H9 (cell line): ENCODE results near the gene TTYH2. TPM values are rescaled to one million over a fixed set of nuclear protein-coding genes. Genes with fewer than 3 reads are reported as not detected.

Experiments
- DNase-seq: peaks from one replicate; pipeline ENCODE4 v3.0.0-alpha.2; 2017
- H2AFZ ChIP-seq: one replicate; pipeline ENCODE4 v1.6.1; 2013; ENCODE audit warnings: mild to moderate bottlenecking, low read length, control low read depth, moderate library complexity
- H2AK5ac ChIP-seq: 2 replicates; pipeline ENCODE4 v1.6.1; 2013; ENCODE audit warnings: low read length, control low read depth, mixed read lengths; ENCODE audit not compliant: insufficient read length
- H2BK120ac ChIP-seq: one replicate; pipeline ENCODE4 v1.6.1; 2013; ENCODE audit warnings: low read depth, mild to moderate bottlenecking, low read length, control low read depth, inconsistent platforms; ENCODE audit not compliant: poor library complexity, severe bottlenecking
- H2BK12ac ChIP-seq: 2 replicates; pipeline ENCODE4 v1.6.1; 2013; ENCODE audit warnings: low read length, control low read depth, mixed read lengths, low read depth; ENCODE audit not compliant: insufficient read length
- H2BK15ac ChIP-seq: 2 replicates; pipeline ENCODE4 v1.6.1; 2013; ENCODE audit warnings: low read depth, low read length, control low read depth
- H2BK20ac ChIP-seq: one replicate; pipeline ENCODE4 v1.6.1; 2013; ENCODE audit warnings: low read depth, mild to moderate bottlenecking, low read length, control low read depth, inconsistent platforms; ENCODE audit not compliant: poor library complexity, severe bottlenecking
- H2BK5ac ChIP-seq: 2 replicates; pipeline ENCODE4 v1.6.1; 2013; ENCODE audit warnings: low read length, control low read depth, mixed read lengths; ENCODE audit not compliant: insufficient read length
- H3K14ac ChIP-seq: 2 replicates; pipeline ENCODE4 v1.6.1; 2013; ENCODE audit warnings: low read length, control low read depth; ENCODE audit not compliant: insufficient read depth
- H3K18ac ChIP-seq: 2 replicates; pipeline ENCODE4 v1.6.1; 2013; ENCODE audit warnings: low read depth, mild to moderate bottlenecking, mixed read lengths, low read length, control low read depth; ENCODE audit not compliant: insufficient read length
- H3K23ac ChIP-seq: 2 replicates; pipeline ENCODE4 v1.6.1; 2013; ENCODE audit warnings: low read length, control low read depth, mixed read lengths, low read depth; ENCODE audit not compliant: insufficient read length
- H3K23me2 ChIP-seq: 2 replicates; pipeline ENCODE4 v1.6.1; 2013; ENCODE audit warnings: low read depth, mild to moderate bottlenecking, mixed read lengths, low read length, control low read depth; ENCODE audit not compliant: insufficient read length, poor library complexity, severe bottlenecking
- H3K27ac ChIP-seq: 2 replicates; pipeline ENCODE4 v1.5.1; 2013; ENCODE audit warnings: low read length, control low read depth, mixed read lengths, low read depth; ENCODE audit not compliant: insufficient read length
- H3K27me3 ChIP-seq: 2 replicates; pipeline ENCODE4 v1.6.1; 2013; ENCODE audit warnings: low read length, control low read depth, inconsistent platforms; ENCODE audit not compliant: insufficient read depth
- H3K4ac ChIP-seq: 2 replicates; pipeline ENCODE4 v1.6.1; 2013; ENCODE audit warnings: low read depth, mild to moderate bottlenecking, control low read depth, inconsistent platforms, low read length, moderate library complexity
- H3K4me1 ChIP-seq: 2 replicates; pipeline ENCODE4 v1.6.1; 2013; ENCODE audit warnings: low read length, control low read depth, inconsistent platforms; ENCODE audit not compliant: insufficient read depth
- H3K4me2 ChIP-seq: 2 replicates; pipeline ENCODE4 v1.6.1; 2013; ENCODE audit warnings: low read length, control low read depth, mixed read lengths; ENCODE audit not compliant: insufficient read length, insufficient read depth
- H3K56ac ChIP-seq: 2 replicates; pipeline ENCODE4 v1.6.1; 2013; ENCODE audit warnings: low read depth, mild to moderate bottlenecking, mixed read lengths, low read length, control low read depth; ENCODE audit not compliant: insufficient read length
- H3K79me1 ChIP-seq: 2 replicates; pipeline ENCODE4 v1.6.1; 2013; ENCODE audit warnings: low read depth, mild to moderate bottlenecking, moderate library complexity, low read length, control low read depth, inconsistent platforms; ENCODE audit not compliant: insufficient read depth, poor library complexity, severe bottlenecking
- H3K79me2 ChIP-seq: 2 replicates; pipeline ENCODE4 v1.6.1; 2013; ENCODE audit warnings: low read length, control low read depth, inconsistent platforms; ENCODE audit not compliant: insufficient read depth
- H3K9ac ChIP-seq: 2 replicates; pipeline ENCODE4 v1.6.1; 2013; ENCODE audit warnings: low read length, control low read depth, mixed read lengths; ENCODE audit not compliant: insufficient read length; ENCODE audit errors: extremely low read depth
- H3K9me3 ChIP-seq: one replicate; pipeline ENCODE4 v1.6.1; 2013; ENCODE audit warnings: low read depth, low read length, inconsistent platforms; ENCODE audit not compliant: control insufficient read depth
- H3T11ph ChIP-seq: one replicate; pipeline ENCODE4 v1.6.1; 2013; ENCODE audit warnings: mild to moderate bottlenecking, low read length, control low read depth, inconsistent platforms
- H4K20me1 ChIP-seq: one replicate; pipeline ENCODE4 v1.6.1; 2013; ENCODE audit not compliant: control insufficient read depth, insufficient read length, insufficient read depth
- H4K5ac ChIP-seq: 2 replicates; pipeline ENCODE4 v1.6.1; 2013; ENCODE audit warnings: low read depth, mild to moderate bottlenecking, mixed read lengths, low read length, control low read depth; ENCODE audit not compliant: insufficient read length
- H4K8ac ChIP-seq: replicated peaks from 2 replicates; pipeline ENCODE4 v1.6.1; 2013; ENCODE audit warnings: low read length, control low read depth, mixed read lengths, low read depth; ENCODE audit not compliant: insufficient read length
- H4K91ac ChIP-seq: 2 replicates; pipeline ENCODE4 v1.6.1; 2013; ENCODE audit warnings: low read depth, mild to moderate bottlenecking, moderate library complexity, mixed read lengths, low read length, control low read depth; ENCODE audit not compliant: insufficient read length
- H3K27ac Mint-ChIP-seq, 3 experiments: 2 replicates in 2 of 3; 3 replicates in 1 of 3; pipeline ENCODE4 v1.8.0; 2020 to 2021; ENCODE audit warnings: mixed read lengths in 3 of 3, mild to moderate bottlenecking in 1 of 3, moderate library complexity in 1 of 3
- H3K27me3 Mint-ChIP-seq: 2 replicates; pipeline ENCODE4 v1.8.0; 2021; ENCODE audit warnings: low read depth, mild to moderate bottlenecking, moderate library complexity, mixed read lengths
- H3K36me3 Mint-ChIP-seq, 3 experiments: 2 replicates in 2 of 3; 3 replicates in 1 of 3; pipeline ENCODE4 v1.8.0; 2020 to 2021; ENCODE audit warnings: low read depth in 3 of 3, mixed read lengths in 3 of 3; ENCODE audit not compliant: insufficient read depth in 1 of 3
- H3K4me1 Mint-ChIP-seq, 2 experiments: 2 replicates each; pipeline ENCODE4 v1.8.0; 2020; ENCODE audit warnings: mixed read lengths in 2 of 2
- H3K4me3 Mint-ChIP-seq, 2 experiments: 2 replicates in 1 of 2; 3 replicates in 1 of 2; pipeline ENCODE4 v1.8.0; 2020 to 2021; ENCODE audit warnings: mild to moderate bottlenecking in 2 of 2, mixed read lengths in 2 of 2, moderate library complexity in 1 of 2
- H3K9me3 Mint-ChIP-seq, 2 experiments: 2 replicates in 1 of 2; 3 replicates in 1 of 2; pipeline ENCODE4 v1.8.0; 2020; ENCODE audit warnings: mild to moderate bottlenecking in 2 of 2, mixed read lengths in 2 of 2, moderate library complexity in 1 of 2
- CTCF ChIP-seq: fragments of 200-600 bp; sonication (generic); conservative IDR thresholded peaks from 3 replicates; pipeline ENCODE4 v1.8.0; 2021; ENCODE audit warnings: antibody characterized with exemption, mild to moderate bottlenecking
- WGBS: extraction: QIAGEN DNeasy Blood & Tissue Kit; methylation state at CpG from one replicate; pipeline ENCODE4 v1.1.7; 2013; ENCODE audit warnings: missing lambda C conversion rate, low lambda C conversion rate, mixed read lengths; ENCODE audit not compliant: insufficient read length; ENCODE audit errors: extremely low coverage; 5-methylcytosine and 5-hydroxymethylcytosine counted together
- total RNA-seq: library from RNA; stranded (reverse); gene quantifications from 2 replicates; pipeline ENCODE4 v1.2.1, GENCODE V29; 2021

TTYH2 gene
- total RNA-seq, 1 experiment from 2014 or later: 1.6 TPM

DNA sequence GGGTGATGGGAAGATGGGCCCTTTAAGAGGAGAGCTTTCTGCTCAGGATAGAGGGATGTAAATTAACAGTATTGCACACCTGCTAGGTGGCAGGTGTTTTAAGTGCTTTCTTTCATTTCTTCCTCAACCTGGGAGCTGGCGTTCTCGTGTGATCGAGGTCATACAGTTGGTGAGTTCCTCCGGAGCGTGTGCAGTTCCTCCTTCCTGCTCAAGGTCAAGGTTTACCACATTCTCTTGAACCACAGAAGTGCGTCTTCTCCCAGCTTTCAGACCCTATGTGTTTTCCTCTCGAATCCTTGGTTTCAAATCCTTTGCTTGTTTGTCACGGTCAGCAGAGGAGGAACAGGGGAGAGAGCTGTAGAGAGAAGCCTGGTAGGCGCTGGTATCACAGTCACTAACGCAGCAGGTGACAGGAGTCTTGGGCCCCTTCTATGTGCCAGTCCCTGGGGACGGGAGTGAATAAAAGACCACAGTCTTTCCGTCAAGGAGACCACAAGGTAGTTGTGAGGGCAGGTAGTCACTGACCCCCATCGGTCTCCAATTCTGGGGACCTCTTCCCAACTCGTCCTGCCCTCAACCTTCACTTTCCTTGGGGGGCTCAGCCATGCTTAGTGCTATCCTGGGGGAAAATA lies 61.5 kb downstream of the TTYH2 start:
- Histone ChIP-seq H3K23ac (no peak overlapping the region), H3K27me3 (no peaks in the 10 kb centered on the region; the same call in 1 of the 2 replicates), H2AK5ac (no peak overlapping the region), H4K20me1 (no peaks in the 10 kb centered on the region), H3K9me3 (no peaks in the 10 kb centered on the region), H2BK12ac (no peak overlapping the region), H4K8ac (no peak overlapping the region), H3K79me2 (no peaks in the 10 kb centered on the region), H3K4me2 (no peak overlapping the region), H2BK5ac (no peak overlapping the region), H3K79me1 (no peaks in the 10 kb centered on the region), H3K4ac (no peak overlapping the region), H3K23me2 (peaks cover 4% of the 10 kb centered on the region), H3K14ac (no peak overlapping the region), H2AFZ (no peak overlapping the region), H3K27ac (no peak overlapping the region), H3K4me1 (no peaks in the 10 kb centered on the region; the same call in 1 of the 2 replicates), H2BK120ac (no peak overlapping the region), H3T11ph (no peak overlapping the region), H3K18ac (no peak overlapping the region), H3K56ac (no peak overlapping the region), H2BK15ac (no peak overlapping the region), H4K5ac (no peak overlapping the region), H3K9ac (no peak overlapping the region), H4K91ac (no peak overlapping the region), H2BK20ac (no peak overlapping the region)
- Mint-ChIP-seq H3K9me3 (no peaks in the 10 kb centered on the region), H3K4me1 (peaks cover 24 to 47% of the 10 kb centered on the region in 2 experiments), H3K36me3 (no peaks in the 10 kb centered on the region), H3K4me3 (no peak overlapping the region; a peak in 1 of 5 replicates), H3K27ac (no peak overlapping the region), H3K27me3 (peaks cover 48% of the 10 kb centered on the region)
- no CpG with 5 or more reads among the region's 14 CpGs for WGBS
- DNase-seq: no peak
- no peak for TF ChIP-seq CTCF
